KMS-11 (cell line): Measurements from ENCODE around the gene SHB.

ENCODE experiments used
- H2AFZ ChIP-seq: fragments of 200-600 bp; sonication (generic); 2 replicates; pipeline ENCODE4 v1.6.1; 2016; ENCODE audit warnings: antibody characterized with exemption, mixed run types, low read depth
- H3K27ac ChIP-seq: fragments of 200-600 bp; sonication (generic); 2 replicates; pipeline ENCODE4 v1.6.1; 2016; ENCODE audit warnings: mild to moderate bottlenecking, mixed run types
- H3K27me3 ChIP-seq: fragments of 200-600 bp; sonication (generic); 2 replicates; pipeline ENCODE4 v1.6.1; 2017; ENCODE audit warnings: mild to moderate bottlenecking, low read depth, mixed run types, moderate library complexity; ENCODE audit not compliant: insufficient read depth
- H3K36me3 ChIP-seq: fragments of 200-600 bp; sonication (generic); 2 replicates; pipeline ENCODE4 v1.6.1; 2017; ENCODE audit warnings: mild to moderate bottlenecking, mixed run types; ENCODE audit not compliant: insufficient read depth
- H3K4me1 ChIP-seq: fragments of 200-600 bp; sonication (generic); 2 replicates; pipeline ENCODE4 v1.6.1; 2016; ENCODE audit warnings: mild to moderate bottlenecking, low read depth, mixed run types; ENCODE audit not compliant: poor library complexity, severe bottlenecking
- H3K4me2 ChIP-seq: fragments of 200-600 bp; sonication (generic); 2 replicates; pipeline ENCODE4 v1.7.0; 2016; ENCODE audit warnings: mild to moderate bottlenecking, mixed run types
- H3K4me3 ChIP-seq: fragments of 200-600 bp; sonication (generic); IDR thresholded peaks from 2 replicates; pipeline ENCODE4 v1.6.1; 2017; ENCODE audit warnings: low read depth, low read length, mixed read lengths; ENCODE audit not compliant: insufficient read depth
- H3K79me2 ChIP-seq: fragments of 200-600 bp; sonication (generic); 2 replicates; pipeline ENCODE4 v1.6.1; 2016; ENCODE audit warnings: low read depth, mixed run types; ENCODE audit not compliant: insufficient read depth
- H3K9ac ChIP-seq: fragments of 200-600 bp; sonication (generic); 2 replicates; pipeline ENCODE4 v1.6.1; 2016; ENCODE audit warnings: mild to moderate bottlenecking, mixed run types
- H4K20me1 ChIP-seq: fragments of 200-600 bp; sonication (generic); 2 replicates; pipeline ENCODE4 v1.6.1; 2016; ENCODE audit warnings: mild to moderate bottlenecking, mixed run types; ENCODE audit not compliant: insufficient read depth
- TF ChIP-seq, protein P1 (sequence below): fragments of 200-600 bp; sonication (generic); conservative IDR thresholded peaks from 2 replicates; pipeline ENCODE4 v1.6.1; 2017; ENCODE audit warnings: low read depth, mild to moderate bottlenecking, antibody characterized with exemption, low read length, moderate library complexity, mixed read lengths

SHB gene

DNA sequence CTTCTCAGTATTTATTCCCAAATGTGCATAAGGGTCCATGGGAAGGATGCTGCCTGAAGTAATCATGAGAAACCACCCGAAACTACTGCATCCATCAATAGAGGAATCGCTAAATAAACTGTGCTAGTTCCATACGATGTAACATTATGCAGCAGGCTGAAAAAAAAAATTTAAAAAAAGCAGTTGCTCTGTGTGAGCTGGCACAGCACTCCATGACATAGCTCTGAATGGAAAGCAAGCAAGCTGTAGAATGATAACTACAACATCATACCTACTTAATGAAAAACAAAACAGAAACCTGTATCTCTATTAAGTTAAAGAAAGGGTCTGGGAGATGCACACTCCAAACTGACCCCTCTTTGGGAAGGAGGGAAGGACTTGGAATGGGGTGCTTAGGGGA lies 49.3 kb downstream of the SHB start:
- no peak overlapping the region for H3K4me2 ChIP-seq
- no peak overlapping the region for H3K4me3 ChIP-seq
- no peaks in the 10 kb centered on the region for H4K20me1 ChIP-seq
- TF ChIP-seq, protein P1, sequence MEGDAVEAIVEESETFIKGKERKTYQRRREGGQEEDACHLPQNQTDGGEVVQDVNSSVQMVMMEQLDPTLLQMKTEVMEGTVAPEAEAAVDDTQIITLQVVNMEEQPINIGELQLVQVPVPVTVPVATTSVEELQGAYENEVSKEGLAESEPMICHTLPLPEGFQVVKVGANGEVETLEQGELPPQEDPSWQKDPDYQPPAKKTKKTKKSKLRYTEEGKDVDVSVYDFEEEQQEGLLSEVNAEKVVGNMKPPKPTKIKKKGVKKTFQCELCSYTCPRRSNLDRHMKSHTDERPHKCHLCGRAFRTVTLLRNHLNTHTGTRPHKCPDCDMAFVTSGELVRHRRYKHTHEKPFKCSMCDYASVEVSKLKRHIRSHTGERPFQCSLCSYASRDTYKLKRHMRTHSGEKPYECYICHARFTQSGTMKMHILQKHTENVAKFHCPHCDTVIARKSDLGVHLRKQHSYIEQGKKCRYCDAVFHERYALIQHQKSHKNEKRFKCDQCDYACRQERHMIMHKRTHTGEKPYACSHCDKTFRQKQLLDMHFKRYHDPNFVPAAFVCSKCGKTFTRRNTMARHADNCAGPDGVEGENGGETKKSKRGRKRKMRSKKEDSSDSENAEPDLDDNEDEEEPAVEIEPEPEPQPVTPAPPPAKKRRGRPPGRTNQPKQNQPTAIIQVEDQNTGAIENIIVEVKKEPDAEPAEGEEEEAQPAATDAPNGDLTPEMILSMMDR = no peak
- H3K27me3 ChIP-seq = no peaks in the 10 kb centered on the region
- no peaks in the 10 kb centered on the region for H3K79me2 ChIP-seq
- H3K27ac ChIP-seq = no peak overlapping the region
- H3K4me1 ChIP-seq = no peaks in the 10 kb centered on the region
- H2AFZ ChIP-seq = no peak overlapping the region
- no peak overlapping the region for H3K9ac ChIP-seq
- H3K36me3 ChIP-seq = no peaks in the 10 kb centered on the region

- no peak overlapping the region for H2AFZ ChIP-seq
- H3K27me3 ChIP-seq = no peaks in the 10 kb centered on the region
- H3K79me2 ChIP-seq = no peaks in the 10 kb centered on the region
- no peaks in the 10 kb centered on the region for H4K20me1 ChIP-seq
- H3K27ac ChIP-seq = no peak overlapping the region
- no peak overlapping the region for H3K4me3 ChIP-seq
- H3K4me1 ChIP-seq = no peaks in the 10 kb centered on the region
- no peak overlapping the region for H3K4me2 ChIP-seq
- TF ChIP-seq, protein P1 = no peak
- no peak overlapping the region for H3K9ac ChIP-seq
- H3K36me3 ChIP-seq = no peaks in the 10 kb centered on the region
Observed at GRCh38 chr9:38018958-38019602, 49.9 kb downstream of the SHB start.

DNA sequence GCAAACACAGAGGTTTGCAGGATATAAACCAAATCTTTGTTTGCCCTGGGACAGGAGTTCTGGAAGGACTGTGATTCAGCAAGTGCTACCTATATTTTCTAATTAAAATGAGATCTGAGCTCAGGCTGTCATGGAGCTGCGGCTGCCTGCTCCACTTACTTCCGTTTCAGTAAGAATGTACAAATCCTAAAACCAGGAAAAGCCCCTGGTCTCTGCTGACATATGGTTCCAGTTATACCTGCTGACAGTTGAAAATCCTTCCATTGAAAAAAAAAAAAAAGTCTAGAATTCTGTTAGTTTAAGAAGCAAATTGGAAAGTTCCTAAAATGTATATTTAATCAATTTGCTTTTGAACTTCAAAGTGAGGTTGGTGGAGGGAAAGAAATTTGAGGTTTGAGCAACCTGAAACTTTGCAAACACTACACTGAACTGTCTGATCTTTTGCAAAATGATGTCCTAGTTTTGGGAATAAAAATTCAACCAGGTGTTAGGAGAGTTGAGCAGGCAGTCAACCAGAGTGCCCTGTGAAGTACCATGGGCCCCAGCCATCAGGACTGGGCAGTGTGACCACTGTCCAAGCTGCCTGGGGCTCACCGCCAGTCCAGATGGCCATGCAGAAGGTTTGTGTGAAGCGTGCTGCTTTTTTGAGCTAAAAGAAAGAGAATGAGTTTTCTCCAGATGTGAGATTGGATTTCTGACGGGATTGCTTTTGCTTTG lies 50.6 kb downstream of the SHB start:
- Histone ChIP-seq H3K4me3 (no peak overlapping the region), H3K9ac (no peak overlapping the region), H4K20me1 (no peaks in the 10 kb centered on the region), H3K79me2 (no peaks in the 10 kb centered on the region), H2AFZ (no peak overlapping the region), H3K4me1 (no peaks in the 10 kb centered on the region), H3K4me2 (no peak overlapping the region), H3K27ac (no peak overlapping the region), H3K36me3 (no peaks in the 10 kb centered on the region), H3K27me3 (no peaks in the 10 kb centered on the region)
- TF ChIP-seq, protein P1 = no peak

DNA sequence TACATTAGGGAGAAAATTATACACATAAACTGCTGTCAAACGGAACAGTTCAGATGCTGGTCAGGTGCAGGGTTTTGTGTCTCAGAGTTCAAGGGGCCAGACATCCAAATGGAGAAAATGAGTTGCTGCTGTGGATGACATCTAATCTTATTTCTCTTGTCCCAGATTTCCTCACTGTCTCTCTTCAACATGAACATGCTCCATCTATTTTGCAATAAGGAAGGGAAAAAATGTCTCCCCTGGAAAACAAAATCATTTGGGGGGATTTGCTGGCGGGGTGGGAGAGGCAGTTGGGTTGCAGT lies 51.2 kb downstream of the SHB start:
- H3K27ac ChIP-seq = no peak overlapping the region
- H3K36me3 ChIP-seq = no peaks in the 10 kb centered on the region
- H3K4me1 ChIP-seq = no peaks in the 10 kb centered on the region
- H3K4me3 ChIP-seq = no peak overlapping the region
- H3K27me3 ChIP-seq = no peaks in the 10 kb centered on the region
- TF ChIP-seq, protein P1 = no peak
- H3K4me2 ChIP-seq = no peak overlapping the region
- no peaks in the 10 kb centered on the region for H3K79me2 ChIP-seq
- H2AFZ ChIP-seq = no peak overlapping the region
- H4K20me1 ChIP-seq = no peaks in the 10 kb centered on the region
- no peak overlapping the region for H3K9ac ChIP-seq
